H1 (cell line): Measurements from ENCODE around the gene ENTPD2. TPM values are rescaled to one million over a fixed set of nuclear protein-coding genes. Genes with fewer than 3 reads are reported as not detected.

Experiments used
- CBX5 ChIP-seq: fragments of 300-800, 300-1000 bp; sonication (generic); IDR thresholded peaks from 2 replicates; pipeline ENCODE4 v1.7.1; 2016; ENCODE audit warnings: antibody characterized with exemption, low read length, low read depth
- CTCF ChIP-seq, 3 experiments: IDR thresholded peaks; 1 replicate in 2 of 3; 2 replicates in 1 of 3; pipeline versions ENCODE4 v1.5.1 to v1.6.1; 2011; ENCODE audit warnings: low read length in 3 of 3, mild to moderate bottlenecking in 3 of 3, inconsistent platforms in 2 of 3, low read depth in 1 of 3, moderate library complexity in 1 of 3; ENCODE audit not compliant: insufficient read depth in 1 of 3; ENCODE audit errors: control extremely low read depth in 1 of 3
- HDAC2 ChIP-seq, 2 experiments: fragments of 300-600 bp in 1 of 2; sonication (generic) in 1 of 2; IDR thresholded peaks; 2 replicates each; pipeline ENCODE4 v1.6.1; 2011 to 2012; ENCODE audit warnings: low read depth in 2 of 2, low read length in 2 of 2, mild to moderate bottlenecking in 2 of 2, moderate library complexity in 2 of 2, borderline replicate concordance in 1 of 2, inconsistent platforms in 1 of 2
- JUN ChIP-seq: IDR thresholded peaks from 2 replicates; pipeline ENCODE4 v1.6.1; 2011; ENCODE audit warnings: low read depth, mild to moderate bottlenecking, improper control_type of control experiment, low read length
- SIN3A ChIP-seq, 2 experiments: IDR thresholded peaks in 1 of 2; conservative IDR thresholded peaks in 1 of 2; 2 replicates each; pipeline ENCODE4 v1.6.1; 2011 to 2012; ENCODE audit warnings: low read length in 2 of 2, improper control_type of control experiment in 1 of 2, low read depth in 1 of 2, mild to moderate bottlenecking in 1 of 2
- SIRT6 ChIP-seq: IDR thresholded peaks from one replicate; pipeline ENCODE4 v1.7.1; 2012; ENCODE audit warnings: low read length, inconsistent platforms
- TEAD4 ChIP-seq: IDR thresholded peaks from 2 replicates; pipeline ENCODE4 v1.6.1; 2012; ENCODE audit warnings: low read depth, low read length, inconsistent platforms, mixed read lengths
- polyA plus RNA-seq, 7 experiments: library from polyadenylated mRNA; depleted of rRNA in 3 of 7; stranded (reverse) in 5 of 7; unstranded in 2 of 7; fragments of >200 nt in 5 of 7; fragments of 200-250 nt in 2 of 7; gene quantifications; 1 replicate in 5 of 7; 2 replicates in 1 of 7; 4 replicates in 1 of 7; pipeline versions ENCODE4 v1.2.1 to v1.2.3, GENCODE V29; 2011 to 2013; ENCODE audit warnings: missing spikeins in 2 of 7, mixed read lengths in 2 of 7
- total RNA-seq: library from RNA; stranded (reverse); fragmentation: NEBNext Ultra II Directional; extraction: Animal tissue kit (Norgen Biotek cat#: 25700); gene quantifications from 2 replicates; pipeline ENCODE4 v1.2.1, GENCODE V29; 2021

The ENTPD2 gene
- total and polyA plus RNA-seq, 2 of the 8 experiments (the other 6 are each of a cell fraction or from before 2014, with no cell fraction given) = 0.65 to 3.8 TPM

- no peak for TF ChIP-seq HDAC2 (IDR thresholded peaks at IDR 0.05; ENCODE audit: borderline replicate concordance in 1 of 2, low read depth in 2 of 2, low read length in 2 of 2)
- TF ChIP-seq CBX5 = no peak
- no peak for TF ChIP-seq SIN3A (conservative IDR thresholded peaks at IDR 0.05 in 1 of 2, IDR thresholded peaks at IDR 0.05 in 1 of 2; ENCODE audit: low read depth in 1 of 2, low read length in 2 of 2)
- TF ChIP-seq JUN = no peak
- TF ChIP-seq TEAD4 = no peak
- no peak for TF ChIP-seq SIRT6
- no peak for TF ChIP-seq CTCF (IDR thresholded peaks at IDR 0.05; ENCODE audit: control extremely low read depth in 1 of 3, insufficient read depth in 1 of 3, low read depth in 1 of 3, low read length in 3 of 3)
- TF ChIP-seq, all 59 proteins: peak for 0
These were observed 34.3 kb upstream of the ENTPD2 start (continued) for GRCh38 chr9:137088121-137088520.
